Neural crest cell (in vitro differentiated cells): ENCODE data around the gene KDM5C. TPM values are rescaled to one million over a fixed set of nuclear protein-coding genes. Genes with fewer than 3 reads are reported as not detected.

ENCODE experiments used
- DNase-seq: peaks from one replicate; pipeline ENCODE4 v3.0.0; 2021; ENCODE audit warnings: low read depth, mixed read lengths, low spot score
- H3K27ac Mint-ChIP-seq: one replicate; pipeline ENCODE4 v1.8.0; 2021; ENCODE audit warnings: mild to moderate bottlenecking, mixed read lengths; ENCODE audit not compliant: unreplicated experiment
- H3K27me3 Mint-ChIP-seq: 2 replicates; pipeline ENCODE4 v1.8.0; 2021; ENCODE audit warnings: low read depth, mild to moderate bottlenecking, mixed read lengths
- H3K36me3 Mint-ChIP-seq: 2 replicates; pipeline ENCODE4 v1.8.0; 2021; ENCODE audit warnings: low read depth, mild to moderate bottlenecking, mixed read lengths
- H3K4me1 Mint-ChIP-seq: 2 replicates; pipeline ENCODE4 v1.8.0; 2021; ENCODE audit warnings: mixed read lengths
- H3K4me3 Mint-ChIP-seq: one replicate; pipeline ENCODE4 v1.8.0; 2021; ENCODE audit warnings: mild to moderate bottlenecking, mixed read lengths
- H3K9me3 Mint-ChIP-seq: 2 replicates; pipeline ENCODE4 v1.8.0; 2021; ENCODE audit warnings: mixed read lengths
- CTCF ChIP-seq: fragments of 200-600 bp; sonication (generic); conservative IDR thresholded peaks from 2 replicates; pipeline ENCODE4 v1.5.0; 2021; ENCODE audit warnings: antibody characterized with exemption, mild to moderate bottlenecking
- total RNA-seq: library from RNA; stranded (reverse); gene quantifications from 2 replicates; pipeline ENCODE4 v1.2.1, GENCODE V29; 2021

The KDM5C gene
- total RNA-seq, 1 donor from 2014 or later = 98.7 TPM

GRCh38 chrX:53237056-53237455, 12.0 kb upstream of the KDM5C start:
- Mint-ChIP-seq H3K36me3 (no peaks in the 10 kb centered on the region), H3K4me3 (no peak overlapping the region), H3K27me3 (no peaks in the 10 kb centered on the region), H3K9me3 (no peaks in the 10 kb centered on the region), H3K4me1 (no peaks in the 10 kb centered on the region), H3K27ac (no peak overlapping the region)
- DNase-seq = no peak
- TF ChIP-seq CTCF = no peak

- no peak for DNase-seq
- H3K27me3 Mint-ChIP-seq = no peaks in the 10 kb centered on the region
- no peaks in the 10 kb centered on the region for H3K4me1 Mint-ChIP-seq
- no peaks in the 10 kb centered on the region for H3K9me3 Mint-ChIP-seq
- H3K4me3 Mint-ChIP-seq = no peak overlapping the region
- H3K27ac Mint-ChIP-seq = no peak overlapping the region
- no peak for TF ChIP-seq CTCF
- H3K36me3 Mint-ChIP-seq = no peaks in the 10 kb centered on the region
Measured at GRCh38 chrX:53236025-53236679, 11.1 kb upstream of the KDM5C start.

- H3K36me3 Mint-ChIP-seq = no peaks in the 10 kb centered on the region
- no peaks in the 10 kb centered on the region for H3K4me1 Mint-ChIP-seq
- DNase-seq = no peak
- TF ChIP-seq CTCF = no peak
- H3K27ac Mint-ChIP-seq = no peak overlapping the region
- H3K9me3 Mint-ChIP-seq = no peaks in the 10 kb centered on the region
- H3K4me3 Mint-ChIP-seq = no peak overlapping the region
- H3K27me3 Mint-ChIP-seq = peaks cover 2% of the 10 kb centered on the region
Measured at GRCh38 chrX:53235566-53235965, 10.6 kb upstream of the KDM5C start.

GRCh38 chrX:53234484-53234883, 9.5 kb upstream of the KDM5C start:
- TF ChIP-seq CTCF = no peak
- no peak for DNase-seq
- H3K4me3 Mint-ChIP-seq = no peak overlapping the region
- H3K27ac Mint-ChIP-seq = no peak overlapping the region
- H3K36me3 Mint-ChIP-seq = no peaks in the 10 kb centered on the region
- no peaks in the 10 kb centered on the region for H3K4me1 Mint-ChIP-seq
- peaks cover 6% of the 10 kb centered on the region for H3K27me3 Mint-ChIP-seq
- no peaks in the 10 kb centered on the region for H3K9me3 Mint-ChIP-seq

- H3K4me1 Mint-ChIP-seq = no peaks in the 10 kb centered on the region
- no peak overlapping the region for H3K27ac Mint-ChIP-seq
- no peak for TF ChIP-seq CTCF
- H3K9me3 Mint-ChIP-seq = no peaks in the 10 kb centered on the region
- no peak overlapping the region for H3K4me3 Mint-ChIP-seq
- no peak for DNase-seq
- H3K36me3 Mint-ChIP-seq = no peaks in the 10 kb centered on the region
- peaks cover 8% of the 10 kb centered on the region for H3K27me3 Mint-ChIP-seq
Measured at GRCh38 chrX:53233536-53233935, 8.5 kb upstream of the KDM5C start.
